ENCODE data around the gene EYA3. TPM values are rescaled to one million over a fixed set of nuclear protein-coding genes. Genes with fewer than 3 reads are reported as not detected.
"Not testable (repeated sequence)": the region's sequence is repeated elsewhere in the genome, so short reads cannot be mapped to it uniquely, and the experiment has no call there.

The EYA3 gene
- total and polyA plus RNA-seq, 7 donors, result 3.6 to 15.3 (median 13.1) TPM

- peaks cover 0 to 14% of the 10 kb centered on the region in 2 donors for H3K36me3 ChIP-seq (ENCODE audit: insufficient read depth in 1 of 2, low read depth in 1 of 2)
Measured at GRCh38 chr1:28026329-28026728, 62.1 kb downstream of the EYA3 start.

GRCh38 chr1:28021064-28021463 is 67.3 kb downstream of the EYA3 start:
- Histone ChIP-seq H3K27me3 (ENCODE audit: insufficient read depth in 3 of 3, low read length in 2 of 3) (no peaks in the 10 kb centered on the region), H3K4me3 (no peak overlapping the region), H3K36me3 (ENCODE audit: insufficient read depth in 1 of 2, low read depth in 1 of 2) (peaks cover 0 to 35% of the 10 kb centered on the region in 2 donors), H3K27ac (no peak overlapping the region), H3K4me1 (no peaks in the 10 kb centered on the region), H3K9me3 (no peaks in the 10 kb centered on the region)
- no peak for TF ChIP-seq CTCF (IDR thresholded peaks at IDR 0.05)
- intact Hi-C loops (cut with DNase I), result no loop called here
- ATAC-seq, result no peak
- 87 to 92% (median 92%) methylated on average over 2 of the region's 2 CpGs for WGBS, 3 donors
- DNase-seq, result no peak

More at GRCh38 chr1:28026329-28026728, 62.1 kb downstream of the EYA3 start:
- no peak for ATAC-seq
- TF ChIP-seq CTCF (IDR thresholded peaks at IDR 0.05), result no peak
- no peak overlapping the region for H3K4me3 ChIP-seq
- intact Hi-C loops (cut with DNase I), result no loop called here
- H3K27ac ChIP-seq, result no peak overlapping the region
- 97 to 100% (median 97%) methylated on average over 3 of the region's 3 CpGs for WGBS, 3 donors
- no peaks in the 10 kb centered on the region for H3K27me3 ChIP-seq (ENCODE audit: insufficient read depth in 3 of 3, low read length in 2 of 3)
- no peaks in the 10 kb centered on the region for H3K4me1 ChIP-seq
- H3K9me3 ChIP-seq, result no peaks in the 10 kb centered on the region
- DNase-seq, result no peak

- intact Hi-C loops (cut with DNase I), result no loop called here
- no peak for TF ChIP-seq CTCF (IDR thresholded peaks at IDR 0.05)
- no peak for ATAC-seq
Measured at GRCh38 chr1:28010969-28011368, 77.4 kb downstream of the EYA3 start.

GRCh38 chr1:28003117-28003516 is 85.3 kb downstream of the EYA3 start:
- H3K27ac ChIP-seq; DNase-seq; H3K27me3 ChIP-seq (ENCODE audit: insufficient read depth in 3 of 3, low read length in 2 of 3); H3K4me3 ChIP-seq; intact Hi-C loops (cut with DNase I); H3K4me1 ChIP-seq; ATAC-seq; H3K9me3 ChIP-seq: not testable (repeated sequence)
- WGBS, 3 donors, result 96 to 99% (median 98%) methylated on average over 7 to 8 of the region's 8 CpGs
- peaks cover 3 to 81% of the 10 kb centered on the region in 2 donors for H3K36me3 ChIP-seq (ENCODE audit: insufficient read depth in 1 of 2, low read depth in 1 of 2)

More at GRCh38 chr1:28010969-28011368, 77.4 kb downstream of the EYA3 start:
- no peaks in the 10 kb centered on the region for H3K27me3 ChIP-seq (ENCODE audit: insufficient read depth in 3 of 3, low read length in 2 of 3)
- peaks cover 11 to 75% of the 10 kb centered on the region in 2 donors for H3K36me3 ChIP-seq (ENCODE audit: insufficient read depth in 1 of 2, low read depth in 1 of 2)
- no peaks in the 10 kb centered on the region for H3K4me1 ChIP-seq
- DNase-seq, result no peak
- WGBS, 3 donors, result 85 to 94% (median 89%) methylated on average over 1 of the region's 1 CpG
- H3K27ac ChIP-seq, result no peak overlapping the region
- H3K9me3 ChIP-seq, result no peaks in the 10 kb centered on the region
- no peak overlapping the region for H3K4me3 ChIP-seq

- no peak overlapping the region for H3K4me3 ChIP-seq
- intact Hi-C loops (cut with DNase I), result no loop called here
- no peaks in the 10 kb centered on the region for H3K27me3 ChIP-seq (ENCODE audit: insufficient read depth in 3 of 3, low read length in 2 of 3)
- no peak for DNase-seq
- no peaks in the 10 kb centered on the region for H3K9me3 ChIP-seq
- no peak for ATAC-seq
- H3K27ac ChIP-seq, result no peak overlapping the region
- no peak for TF ChIP-seq CTCF (IDR thresholded peaks at IDR 0.05)
- 95 to 99% (median 98%) methylated on average over 10 of the region's 10 CpGs for WGBS, 3 donors
- peaks cover 3 to 86% of the 10 kb centered on the region in 2 donors for H3K36me3 ChIP-seq (ENCODE audit: insufficient read depth in 1 of 2, low read depth in 1 of 2)
- no peaks in the 10 kb centered on the region for H3K4me1 ChIP-seq
Measured at GRCh38 chr1:28002600-28002999, 85.8 kb downstream of the EYA3 start.

Data from psoas muscle (tissue), 8 donors.